K562 (cell line): ENCODE measurements around the gene PTPRM.

Experiments
- ADNP ChIP-seq: fragments of 200-800 bp; sonication (Bioruptor generic); IDR thresholded peaks from 2 replicates; pipeline ENCODE4 v1.6.1; 2016; ENCODE audit warnings: missing genetic modification characterization, missing compliant biosample characterization
- CBX3 ChIP-seq, 2 experiments: IDR thresholded peaks; 1 replicate in 1 of 2; 2 replicates in 1 of 2; pipeline ENCODE4 v1.6.1; 2012; ENCODE audit warnings: inconsistent platforms in 2 of 2, low read length in 2 of 2, borderline replicate concordance in 1 of 2, control low read depth in 1 of 2
- HNRNPLL ChIP-seq: fragments of 200-400 bp; formaldehyde crosslinking; IDR thresholded peaks from 2 replicates; pipeline ENCODE4 v1.6.1; 2017; ENCODE audit warnings: low read length, low read depth, mild to moderate bottlenecking; ENCODE audit not compliant: poor library complexity, severe bottlenecking
- MYBL2 ChIP-seq, 2 experiments: fragments of 450-650 bp in 1 of 2; sonication (generic) in 1 of 2; formaldehyde crosslinking in 1 of 2; IDR thresholded peaks; 2 replicates each; pipeline versions ENCODE4 v1.6.1 to v1.8.1; 2017 to 2022; ENCODE audit warnings: borderline replicate concordance in 1 of 2, inconsistent platforms in 1 of 2, low read depth in 1 of 2, mild to moderate bottlenecking in 1 of 2, missing genetic modification reagents in 1 of 2, moderate library complexity in 1 of 2
- RAD21 ChIP-seq, 2 experiments: fragments of 250-450 bp in 1 of 2; fragments of 450-650 bp in 1 of 2; sonication (Bioruptor Pico) in 1 of 2; formaldehyde crosslinking in 1 of 2; IDR thresholded peaks in 1 of 2; conservative IDR thresholded peaks in 1 of 2; 2 replicates each; pipeline versions ENCODE4 v1.4.0 to v1.8.0; 2020 to 2022; ENCODE audit warnings: mild to moderate bottlenecking in 2 of 2, moderate library complexity in 1 of 2
- RBM39 ChIP-seq: fragments of 200-400 bp; formaldehyde crosslinking; optimal IDR thresholded peaks from 2 replicates; pipeline ENCODE3; 2018; ENCODE audit warnings: low read depth, low read length
- SMC3 ChIP-seq: conservative IDR thresholded peaks from 2 replicates; pipeline ENCODE4 v1.6.1; 2011; ENCODE audit warnings: low read depth, low read length, improper control_type of control experiment; ENCODE audit not compliant: insufficient read depth
- TEAD4 ChIP-seq, 2 experiments: sonication (generic) in 1 of 2; formaldehyde crosslinking in 1 of 2; IDR thresholded peaks; 2 replicates each; pipeline versions ENCODE4 v1.6.1 to v1.8.0; 2012 to 2022; ENCODE audit warnings: borderline replicate concordance in 1 of 2, inconsistent platforms in 1 of 2, low read length in 1 of 2, mild to moderate bottlenecking in 1 of 2, missing genetic modification reagents in 1 of 2
- ZC3H8 ChIP-seq: fragments of 450-650 bp; IDR thresholded peaks from 2 replicates; pipeline ENCODE4 v1.6.1; 2017
- ZNF174 ChIP-seq: fragments of 250-450 bp; sonication (Bioruptor Pico); IDR thresholded peaks from 2 replicates; pipeline ENCODE4 v1.4.0; 2020; ENCODE audit warnings: mild to moderate bottlenecking
- ZSCAN29 ChIP-seq: fragments of 450-650 bp; IDR thresholded peaks from 2 replicates; pipeline ENCODE4 v1.6.1; 2017
- TF ChIP-seq, protein P1 (sequence below): fragments of 250-450 bp; sonication (Bioruptor Pico); IDR thresholded peaks from 2 replicates; pipeline ENCODE4 v1.8.0; 2021; ENCODE audit warnings: borderline replicate concordance, mild to moderate bottlenecking, moderate library complexity; ENCODE audit not compliant: poor library complexity, severe bottlenecking
- TF ChIP-seq, protein P2 (sequence below): fragments of 250-450 bp; sonication (Bioruptor Pico); IDR thresholded peaks from 2 replicates; pipeline ENCODE4 v1.5.0; 2021; ENCODE audit warnings: mild to moderate bottlenecking, moderate library complexity

DNA sequence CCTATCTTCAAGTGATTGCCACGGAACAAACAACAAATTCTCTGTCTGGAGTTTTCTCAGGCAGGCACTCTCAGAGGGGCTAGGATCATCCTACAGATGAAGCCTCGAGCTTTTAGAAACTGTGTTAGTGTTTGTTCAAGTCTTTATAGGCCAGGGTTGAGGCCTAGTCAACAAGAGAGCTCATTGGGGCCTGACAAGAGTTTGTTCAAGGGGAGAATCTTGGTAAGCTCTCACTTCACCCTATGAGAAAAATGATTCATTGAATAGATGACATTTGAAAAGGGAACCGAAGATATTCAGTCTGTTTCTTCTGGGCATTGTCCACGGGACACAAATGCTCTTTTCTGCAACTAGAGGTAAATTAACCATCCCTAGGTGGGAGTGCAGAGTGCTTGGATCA lies 476.9 kb downstream of the PTPRM start:
- TF ChIP-seq ZSCAN29: no peak
- no peak for TF ChIP-seq ADNP (tag)
- TF ChIP-seq SMC3: no peak
- TF ChIP-seq CBX3 (IDR thresholded peaks at IDR 0.05; ENCODE audit: borderline replicate concordance in 1 of 2, low read length in 2 of 2): no peak
- no peak for TF ChIP-seq TEAD4 (IDR thresholded peaks at IDR 0.05; ENCODE audit: low read length)
- no peak for TF ChIP-seq TEAD4 (CRISPR knock-in tag; IDR thresholded peaks at IDR 0.05; ENCODE audit: borderline replicate concordance)
- TF ChIP-seq MYBL2 (IDR thresholded peaks at IDR 0.05; ENCODE audit: low read depth): no peak
- no peak for TF ChIP-seq MYBL2 (CRISPR knock-in tag; IDR thresholded peaks at IDR 0.05; ENCODE audit: borderline replicate concordance)
- no peak for TF ChIP-seq HNRNPLL
- no peak for TF ChIP-seq RAD21 (CRISPR knock-in tag; conservative IDR thresholded peaks at IDR 0.05 in 1 of 2, IDR thresholded peaks at IDR 0.05 in 1 of 2)
- TF ChIP-seq, protein P1, sequence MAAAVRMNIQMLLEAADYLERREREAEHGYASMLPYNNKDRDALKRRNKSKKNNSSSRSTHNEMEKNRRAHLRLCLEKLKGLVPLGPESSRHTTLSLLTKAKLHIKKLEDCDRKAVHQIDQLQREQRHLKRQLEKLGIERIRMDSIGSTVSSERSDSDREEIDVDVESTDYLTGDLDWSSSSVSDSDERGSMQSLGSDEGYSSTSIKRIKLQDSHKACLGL (CRISPR knock-in tag): no peak
- TF ChIP-seq RBM39: no peak
- TF ChIP-seq, protein P2, sequence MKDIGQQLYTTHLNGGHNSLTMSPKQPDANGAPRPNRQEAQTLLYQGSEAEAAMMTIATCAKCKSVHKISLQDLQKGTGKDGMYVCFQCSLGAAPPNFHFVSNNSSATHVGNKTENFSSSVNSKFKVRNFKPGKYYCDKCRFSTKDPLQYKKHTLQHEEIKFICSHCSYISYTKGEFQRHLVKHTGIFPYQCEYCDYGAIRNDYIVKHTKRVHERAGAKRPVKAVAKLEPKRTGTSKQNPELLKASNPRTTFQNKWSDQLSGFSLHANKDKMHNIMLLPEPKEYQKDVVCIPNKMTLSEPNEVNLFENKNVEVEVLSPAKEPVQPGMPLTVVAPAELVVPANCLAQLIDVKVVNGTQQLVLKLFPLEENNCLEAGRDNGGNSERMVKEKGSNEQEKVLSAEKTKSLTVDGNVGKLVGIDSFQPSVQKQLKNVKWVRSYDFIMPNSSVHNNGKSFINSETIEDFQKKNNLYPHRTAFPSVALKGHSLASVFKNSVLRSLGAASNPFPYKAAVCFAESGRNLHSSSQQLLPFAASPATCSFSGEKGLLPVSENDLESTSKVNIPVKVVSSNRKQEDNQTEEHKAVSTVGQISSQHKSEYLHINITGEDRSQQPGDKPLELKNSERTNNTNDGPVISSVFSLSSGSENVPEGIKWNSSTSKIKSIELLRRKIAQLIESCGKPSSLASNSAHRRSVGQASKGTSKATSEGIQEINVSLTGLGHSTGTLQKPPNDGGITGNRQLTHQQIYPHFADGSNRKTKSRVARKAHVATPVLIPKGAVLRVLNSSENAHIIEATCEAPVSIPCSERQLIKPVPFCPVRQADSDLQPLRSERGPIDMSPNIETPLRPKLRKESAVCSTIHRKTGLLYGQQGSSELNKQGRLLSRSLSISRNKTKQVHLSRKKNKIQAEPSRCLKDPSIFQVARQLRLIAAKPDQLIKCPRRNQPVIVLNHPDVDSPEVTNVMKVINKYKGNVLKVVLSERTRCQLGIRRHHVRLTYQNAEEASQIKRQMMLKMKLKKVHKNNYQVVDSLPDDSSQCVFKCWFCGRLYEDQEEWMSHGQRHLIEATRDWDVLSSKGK (CRISPR knock-in tag): no peak
- TF ChIP-seq ZNF174 (CRISPR knock-in tag): no peak
- TF ChIP-seq ZC3H8: no peak
